DND-41 (cell line): ENCODE results near the gene CCDC171.

Experiments used
- ATAC-seq: fragments of 200-7000 bp; cut with Tn5 transposase; 3 replicates; pipeline ENCODE4 v1.9.1; 2021; ENCODE audit warnings: low read depth; ENCODE audit not compliant: insufficient read depth
- DNase-seq: peaks from one replicate; pipeline ENCODE4 v3.0.0-alpha.2; 2020
- H2AFZ ChIP-seq: 2 replicates; pipeline ENCODE4 v1.6.0; 2012; ENCODE audit warnings: low read depth, low read length
- H3K27ac ChIP-seq: 2 replicates; pipeline ENCODE4 v1.5.1; 2012; ENCODE audit warnings: low read length, inconsistent platforms
- H3K27me3 ChIP-seq: fragments of 200-600 bp; sonication (generic); 2 replicates; pipeline ENCODE4 v1.6.0; 2012; ENCODE audit warnings: low read length, mild to moderate bottlenecking, inconsistent platforms; ENCODE audit not compliant: insufficient read depth, poor library complexity
- H3K36me3 ChIP-seq: 2 replicates; pipeline ENCODE4 v1.5.1; 2012; ENCODE audit warnings: low read length, inconsistent platforms; ENCODE audit not compliant: insufficient read depth
- H3K4me1 ChIP-seq: 2 replicates; pipeline ENCODE4 v1.5.1; 2012; ENCODE audit warnings: mild to moderate bottlenecking, low read length; ENCODE audit not compliant: insufficient read depth
- H3K4me2 ChIP-seq: 2 replicates; pipeline ENCODE4 v1.6.0; 2012; ENCODE audit warnings: mild to moderate bottlenecking, moderate library complexity, low read length, inconsistent platforms; ENCODE audit not compliant: insufficient read depth
- H3K4me3 ChIP-seq, 2 experiments: fragments of 200-600 bp in 1 of 2; shearing (Covaris generic) in 1 of 2; 2 replicates each; pipeline ENCODE4 v1.5.1; 2012 to 2016; ENCODE audit warnings: inconsistent platforms in 2 of 2, low read length in 2 of 2, mild to moderate bottlenecking in 2 of 2, low read depth in 1 of 2, moderate library complexity in 1 of 2
- H3K79me2 ChIP-seq: 2 replicates; pipeline ENCODE4 v1.6.0; 2012; ENCODE audit warnings: low read length, inconsistent platforms; ENCODE audit not compliant: insufficient read depth
- H3K9ac ChIP-seq: 2 replicates; pipeline ENCODE4 v1.6.0; 2012; ENCODE audit warnings: low read depth, mild to moderate bottlenecking, inconsistent platforms, low read length, moderate library complexity
- H3K9me3 ChIP-seq: 2 replicates; pipeline ENCODE4 v1.5.1; 2012; ENCODE audit warnings: low read length, moderate library complexity, mild to moderate bottlenecking, inconsistent platforms; ENCODE audit not compliant: insufficient read depth, severe bottlenecking
- H4K20me1 ChIP-seq: 2 replicates; pipeline ENCODE4 v1.6.0; 2012; ENCODE audit warnings: low read length; ENCODE audit not compliant: insufficient read depth
- CTCF ChIP-seq: IDR thresholded peaks from 2 replicates; pipeline ENCODE4 v1.5.1; 2012; ENCODE audit warnings: borderline replicate concordance, low read length, moderate library complexity, mild to moderate bottlenecking; ENCODE audit not compliant: poor library complexity, severe bottlenecking; ENCODE audit errors: extremely low read depth
- EZH2 ChIP-seq: IDR thresholded peaks from 3 replicates; pipeline ENCODE4 v1.6.1; 2012; ENCODE audit warnings: borderline replicate concordance, low read depth, mild to moderate bottlenecking, moderate library complexity, low read length, inconsistent platforms; ENCODE audit not compliant: severe bottlenecking

The CCDC171 gene

GRCh38 chr9:15966471-15966870, 413.6 kb downstream of the CCDC171 start:
- Histone ChIP-seq H3K4me1 (0 out of 2 replicates have a peak, but pooled peaks cover 7% of the 10 kb centered on the region), H4K20me1 (no peaks in the 10 kb centered on the region), H3K9ac (no peak overlapping the region), H3K36me3 (no peaks in the 10 kb centered on the region), H2AFZ (no peak overlapping the region), H3K4me2 (no peak overlapping the region), H3K27ac (no peak overlapping the region), H3K27me3 (no peaks in the 10 kb centered on the region), H3K4me3 (no peak overlapping the region), H3K79me2 (no peaks in the 10 kb centered on the region), H3K9me3 (no peaks in the 10 kb centered on the region)
- ATAC-seq, result no peak
- no peak for DNase-seq
- no peak for TF ChIP-seq CTCF
- TF ChIP-seq EZH2, result no peak

- no peak overlapping the region for H3K4me2 ChIP-seq
- no peaks in the 10 kb centered on the region for H3K36me3 ChIP-seq
- ATAC-seq, result 0 out of 3 replicates have a peak, but pooled peaks have one; percentile 35
- no peak overlapping the region for H3K27ac ChIP-seq
- no peak overlapping the region for H3K4me3 ChIP-seq
- no peak overlapping the region for H2AFZ ChIP-seq
- H3K79me2 ChIP-seq, result no peaks in the 10 kb centered on the region
- no peak for DNase-seq
- TF ChIP-seq CTCF (no peak), EZH2 (no peak)
- H3K9ac ChIP-seq, result no peak overlapping the region
- H3K9me3 ChIP-seq, result no peaks in the 10 kb centered on the region
- H3K4me1 ChIP-seq, result 0 out of 2 replicates have a peak, but pooled peaks cover 7% of the 10 kb centered on the region
- no peaks in the 10 kb centered on the region for H3K27me3 ChIP-seq
- no peaks in the 10 kb centered on the region for H4K20me1 ChIP-seq
These were observed 414.2 kb downstream of the CCDC171 start for GRCh38 chr9:15967068-15967467.

GRCh38 chr9:15972760-15973159, 419.9 kb downstream of the CCDC171 start:
- no peaks in the 10 kb centered on the region for H3K27me3 ChIP-seq
- no peak overlapping the region for H2AFZ ChIP-seq
- no peaks in the 10 kb centered on the region for H3K79me2 ChIP-seq
- no peak for DNase-seq
- no peak overlapping the region for H3K4me3 ChIP-seq
- no peak overlapping the region for H3K9ac ChIP-seq
- H4K20me1 ChIP-seq, result no peaks in the 10 kb centered on the region
- H3K4me1 ChIP-seq, result no peaks in the 10 kb centered on the region
- no peak for TF ChIP-seq CTCF
- TF ChIP-seq EZH2, result no peak
- no peaks in the 10 kb centered on the region for H3K36me3 ChIP-seq
- H3K9me3 ChIP-seq, result no peaks in the 10 kb centered on the region
- ATAC-seq, result no peak
- H3K27ac ChIP-seq, result no peak overlapping the region
- no peak overlapping the region for H3K4me2 ChIP-seq

GRCh38 chr9:15975101-15975778, 422.4 kb downstream of the CCDC171 start:
- H4K20me1 ChIP-seq, result no peaks in the 10 kb centered on the region
- H3K9ac ChIP-seq, result no peak overlapping the region
- H3K9me3 ChIP-seq, result no peaks in the 10 kb centered on the region
- no peak overlapping the region for H3K4me3 ChIP-seq
- TF ChIP-seq EZH2, result no peak
- no peak for TF ChIP-seq CTCF
- ATAC-seq (no peak), DNase-seq (no peak)
- no peak overlapping the region for H3K4me2 ChIP-seq
- no peaks in the 10 kb centered on the region for H3K36me3 ChIP-seq
- no peaks in the 10 kb centered on the region for H3K4me1 ChIP-seq
- no peaks in the 10 kb centered on the region for H3K27me3 ChIP-seq
- H3K79me2 ChIP-seq, result no peaks in the 10 kb centered on the region
- H2AFZ ChIP-seq, result no peak overlapping the region
- no peak overlapping the region for H3K27ac ChIP-seq
